HG03432 (cell line): ENCODE measurements around the gene SORCS2.

Experiments
- ATAC-seq: cut with Tn5 transposase; IDR thresholded peaks from one replicate; pipeline ENCODE4 v1.9.1; 2021; ENCODE audit warnings: mild to moderate bottlenecking, moderate library complexity; ENCODE audit not compliant: unreplicated experiment

SORCS2 gene

DNA sequence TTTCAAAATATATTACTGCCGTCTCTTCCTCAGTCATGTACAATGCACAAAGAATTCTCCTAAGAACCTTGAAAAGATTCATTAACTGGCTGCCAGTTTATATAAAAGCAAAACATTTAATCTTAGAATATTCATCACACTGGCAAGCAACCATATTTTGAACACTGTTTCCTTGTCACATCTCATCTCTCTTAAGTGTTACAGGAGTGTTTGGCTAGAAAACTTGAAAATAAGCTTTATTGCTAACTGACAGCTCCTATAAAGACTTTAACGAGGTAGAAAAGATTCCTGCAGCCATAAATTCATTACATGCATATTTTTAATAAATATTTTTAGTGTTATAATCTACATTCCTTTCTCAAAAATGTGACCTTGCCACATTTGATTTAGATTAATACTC, 597.7 kb downstream of the SORCS2 start:
- no peak for ATAC-seq

DNA sequence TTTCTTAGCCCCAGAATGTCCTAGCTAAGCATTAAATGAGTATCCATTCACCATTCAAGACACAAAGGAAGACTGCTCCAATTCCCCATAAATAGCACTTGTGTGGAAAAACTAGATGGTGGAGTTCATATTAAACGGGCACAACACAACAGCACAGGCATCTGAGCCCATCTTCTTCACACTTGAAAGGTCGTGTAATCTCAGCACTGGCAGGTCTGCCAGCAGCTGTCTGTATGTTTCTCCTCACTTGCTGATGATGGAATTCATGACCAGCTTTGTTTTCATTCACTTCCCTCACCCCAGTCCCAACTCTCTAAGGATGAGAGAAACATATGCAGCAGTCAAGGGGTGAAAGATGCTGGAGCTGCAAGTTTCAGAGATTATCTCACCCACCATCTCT, 598.7 kb downstream of the SORCS2 start:
- ATAC-seq: no peak
